Lung (tissue), 12 donors: Measurements from ENCODE around the gene RIMS4. TPM values are rescaled to one million over a fixed set of nuclear protein-coding genes. Genes with fewer than 3 reads are reported as not detected.

Experiments used
- ATAC-seq: fragments of 200-7000 bp; cut with Tn5 transposase; one replicate; pipeline ENCODE4 v1.9.1; 2020; ENCODE audit warnings: moderate number of reproducible peaks; ENCODE audit not compliant: insufficient read depth, low FRiP score
- DNase-seq, 3 donors: peaks; one replicate each; pipeline ENCODE4 v3.0.0-alpha.2; 2013 to 2017
- H3K27ac ChIP-seq, 2 donors: one replicate each; pipeline ENCODE4 v1.5.1; 2013; ENCODE audit warnings: mild to moderate bottlenecking in 2 of 2, moderate library complexity in 2 of 2, control low read depth in 1 of 2, inconsistent platforms in 1 of 2, low read depth in 1 of 2, low read length in 1 of 2
- H3K27me3 ChIP-seq, 3 donors: one replicate each; pipeline ENCODE4 v1.5.1; 2013; ENCODE audit warnings: low read length in 2 of 3; ENCODE audit not compliant: control insufficient read depth in 3 of 3, insufficient read depth in 3 of 3
- H3K36me3 ChIP-seq, 4 donors: one replicate each; pipeline ENCODE4 v1.5.1; 2013; ENCODE audit warnings: low read length in 4 of 4, mild to moderate bottlenecking in 1 of 4, moderate library complexity in 1 of 4; ENCODE audit not compliant: control insufficient read depth in 4 of 4, insufficient read depth in 4 of 4
- H3K4me1 ChIP-seq, 5 donors: one replicate each; pipeline ENCODE4 v1.5.1; 2013; ENCODE audit warnings: low read length in 5 of 5, mild to moderate bottlenecking in 2 of 5, moderate library complexity in 1 of 5; ENCODE audit not compliant: control insufficient read depth in 5 of 5, insufficient read depth in 5 of 5
- H3K4me3 ChIP-seq: one replicate; pipeline ENCODE4 v1.5.1; 2013; ENCODE audit warnings: mild to moderate bottlenecking, control low read depth, moderate library complexity
- H3K9ac ChIP-seq, 2 donors: one replicate each; pipeline ENCODE4 v1.5.1; 2013; ENCODE audit warnings: low read length in 2 of 2, control low read depth in 1 of 2; ENCODE audit not compliant: insufficient read depth in 1 of 2
- H3K9me3 ChIP-seq, 4 donors: one replicate each; pipeline ENCODE4 v1.5.1; 2013; ENCODE audit warnings: low read length in 3 of 4, mild to moderate bottlenecking in 1 of 4, moderate library complexity in 1 of 4; ENCODE audit not compliant: control insufficient read depth in 4 of 4, insufficient read depth in 3 of 4
- CTCF ChIP-seq: IDR thresholded peaks from 2 replicates; pipeline ENCODE4 v1.5.1; 2012; ENCODE audit warnings: mild to moderate bottlenecking; ENCODE audit errors: control extremely low read depth, extremely low read depth
- WGBS, 2 donors: extraction: QIAGEN DNeasy Blood & Tissue Kit; methylation state at CpG; one replicate each; pipeline ENCODE4 v1.1.7; 2013; 5-methylcytosine and 5-hydroxymethylcytosine counted together
- polyA plus RNA-seq, 2 donors: library from polyadenylated mRNA; stranded (reverse); fragments of 200-250 nt; gene quantifications; one replicate each; pipeline ENCODE4 v1.2.1, GENCODE V29; 2013
- total RNA-seq, 2 donors: library from RNA; depleted of rRNA in 1 of 2; stranded (reverse); fragments of >200 nt in 1 of 2; gene quantifications; one replicate each; pipeline ENCODE4 v1.2.1, GENCODE V29; 2014 to 2021
- donor health status: control.
- donor health status: control.
- donor health status: Bipolar disorder and iron deficiency.
- donor health status: healthy.
- donor health status: DM: yes; HTN: yes; CAD: no.

The RIMS4 gene
- total and polyA plus RNA-seq, 4 donors = 0.43 to 5.6 (median 1.6) TPM

DNA sequence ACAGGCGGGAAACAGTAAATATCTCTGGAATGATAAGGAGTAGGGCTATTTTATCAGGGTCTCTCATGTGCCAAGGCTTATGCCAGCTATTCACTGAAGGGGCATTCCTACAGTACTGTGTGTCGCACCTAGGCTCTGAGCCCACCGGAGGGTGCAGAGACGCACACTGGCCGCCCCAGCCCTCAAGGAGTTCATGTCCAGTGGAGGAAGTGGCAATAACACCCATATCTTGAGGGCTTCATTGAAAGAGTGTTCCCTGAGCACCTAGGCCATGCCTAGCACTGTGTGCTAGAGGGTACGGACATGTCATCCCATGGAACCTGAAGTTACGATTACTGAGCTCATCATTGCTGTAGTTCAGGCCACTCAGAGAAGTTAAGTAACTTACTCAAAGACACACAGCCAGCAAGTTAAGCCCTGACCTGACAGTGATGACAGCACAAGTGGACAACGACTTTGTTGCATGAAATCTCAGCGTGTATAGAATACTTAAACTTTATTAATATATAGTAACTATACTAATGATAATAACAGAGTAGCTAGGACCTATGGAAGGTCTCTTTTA lies 86.5 kb downstream of the RIMS4 start:
- no peak for TF ChIP-seq CTCF

GRCh38 chr20:44723391-44723790 lies 87.0 kb downstream of the RIMS4 start:
- no peak for ATAC-seq
- no peak for DNase-seq
- Histone ChIP-seq H3K4me1 (peaks cover 0 to 10% (median 4%) of the 10 kb centered on the region in 5 donors), H3K27me3 (peaks cover 0 to 4% (median 0%) of the 10 kb centered on the region in 3 donors), H3K9ac (no peak overlapping the region), H3K27ac (no peak overlapping the region), H3K36me3 (peaks cover 0 to 3% (median 0%) of the 10 kb centered on the region in 4 donors), H3K4me3 (no peak overlapping the region), H3K9me3 (no peaks in the 10 kb centered on the region)
- WGBS, 2 donors = 38 to 59% methylated on average over 7 of the region's 7 CpGs
- no peak for TF ChIP-seq CTCF

More for the DNA sequence above, 86.5 kb downstream of the RIMS4 start:
- ATAC-seq (no peak), DNase-seq (no peak)
- peaks cover 0 to 3% (median 0%) of the 10 kb centered on the region in 4 donors for H3K36me3 ChIP-seq
- H3K9me3 ChIP-seq = no peaks in the 10 kb centered on the region
- H3K27me3 ChIP-seq = peaks cover 0 to 4% (median 0%) of the 10 kb centered on the region in 3 donors
- no peak overlapping the region for H3K4me3 ChIP-seq
- H3K4me1 ChIP-seq = peaks cover 0 to 14% (median 7%) of the 10 kb centered on the region in 5 donors
- H3K9ac ChIP-seq = no peak overlapping the region
- no peak overlapping the region for H3K27ac ChIP-seq
- 93 to 94% methylated on average over 9 of the region's 9 CpGs for WGBS, 2 donors

DNA sequence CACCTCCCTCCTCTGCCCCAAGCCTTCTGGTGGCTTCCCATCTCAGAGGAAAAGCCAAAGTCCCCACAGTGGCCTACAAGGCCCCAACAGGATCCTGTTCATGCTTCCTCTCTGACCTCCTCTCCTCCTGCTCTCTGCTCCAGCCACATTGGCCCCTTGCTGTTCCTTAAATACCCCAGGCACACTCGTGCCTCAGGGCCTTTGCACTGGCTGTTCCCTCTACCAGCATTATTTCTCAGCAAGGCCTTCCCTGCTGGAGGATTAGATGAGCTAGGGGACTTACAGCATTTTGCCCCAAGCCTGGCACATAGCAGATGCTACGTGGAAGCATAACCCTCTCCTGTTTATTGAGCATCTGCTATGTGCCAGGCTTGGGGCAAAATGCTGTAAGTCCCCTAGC lies 87.4 kb downstream of the RIMS4 start:
- WGBS, 2 donors = 82 to 88% methylated on average over 2 of the region's 2 CpGs
- no peak overlapping the region for H3K27ac ChIP-seq
- DNase-seq (no peak), ATAC-seq (no peak)
- no peaks in the 10 kb centered on the region for H3K9me3 ChIP-seq
- H3K27me3 ChIP-seq = peaks cover 0 to 4% (median 0%) of the 10 kb centered on the region in 3 donors
- peaks cover 0 to 3% (median 0%) of the 10 kb centered on the region in 4 donors for H3K36me3 ChIP-seq
- TF ChIP-seq CTCF = no peak
- no peak overlapping the region for H3K9ac ChIP-seq
- H3K4me3 ChIP-seq = no peak overlapping the region
- H3K4me1 ChIP-seq = peaks cover 0 to 10% (median 4%) of the 10 kb centered on the region in 5 donors

GRCh38 chr20:44721785-44722054 lies 88.6 kb downstream of the RIMS4 start:
- DNase-seq (no peak), ATAC-seq (no peak)
- H3K9ac ChIP-seq = no peak overlapping the region
- no peak overlapping the region for H3K4me3 ChIP-seq
- H3K27ac ChIP-seq = no peak overlapping the region
- no peak for TF ChIP-seq CTCF
- 85 to 96% methylated on average over 1 of the region's 1 CpG for WGBS, 2 donors
- peaks cover 0 to 3% (median 0%) of the 10 kb centered on the region in 4 donors for H3K36me3 ChIP-seq
- H3K27me3 ChIP-seq = peaks cover 0 to 4% (median 0%) of the 10 kb centered on the region in 3 donors
- H3K9me3 ChIP-seq = no peaks in the 10 kb centered on the region
- H3K4me1 ChIP-seq = peaks cover 0 to 10% (median 4%) of the 10 kb centered on the region in 5 donors
